Measurements from ENCODE around the gene ATP2A1. TPM values are rescaled to one million over a fixed set of nuclear protein-coding genes. Genes with fewer than 3 reads are reported as not detected.

Gene ATP2A1
- total RNA-seq, 2 donors from 2014 or later = 0.41 to 0.42 TPM

- no peaks in the 10 kb centered on the region for H3K27me3 ChIP-seq (replicated peaks; ENCODE audit: insufficient read depth)
- H3K27ac ChIP-seq = no peak overlapping the region
- DNase-seq (ENCODE audit: low spot score) = no peak
- H3K4me1 ChIP-seq (ENCODE audit: control insufficient read depth in 1 of 2, low read depth in 2 of 2) = no peaks in the 10 kb centered on the region
- no peaks in the 10 kb centered on the region for H3K36me3 ChIP-seq
- no peak overlapping the region for H3K4me3 ChIP-seq
- H3K9me3 ChIP-seq = no peaks in the 10 kb centered on the region
- no peak for ATAC-seq (ENCODE audit: insufficient number of reproducible peaks, low FRiP score, low read depth)
- no peak for TF ChIP-seq CTCF (IDR thresholded peaks at IDR 0.05)
Measured at GRCh38 chr16:28933171-28933570, 54.9 kb downstream of the ATP2A1 start.

GRCh38 chr16:28935346-28935745 lies 57.1 kb downstream of the ATP2A1 start:
- Histone ChIP-seq H3K4me1 (ENCODE audit: control insufficient read depth in 1 of 2, low read depth in 2 of 2) (no peaks in the 10 kb centered on the region), H3K4me3 (no peak overlapping the region), H3K27ac (no peak overlapping the region), H3K9me3 (no peaks in the 10 kb centered on the region), H3K36me3 (no peaks in the 10 kb centered on the region), H3K27me3 (replicated peaks; ENCODE audit: insufficient read depth) (no peaks in the 10 kb centered on the region)
- no peak for TF ChIP-seq CTCF (IDR thresholded peaks at IDR 0.05)
- DNase-seq (ENCODE audit: low spot score) (no peak), ATAC-seq (ENCODE audit: insufficient number of reproducible peaks, low FRiP score, low read depth) (no peak)

- peak; percentile 40 for DNase-seq (ENCODE audit: low spot score)
- no peaks in the 10 kb centered on the region for H3K27me3 ChIP-seq (replicated peaks; ENCODE audit: insufficient read depth)
- peak overlapping the region; percentile 48 for H3K4me3 ChIP-seq
- no peak for TF ChIP-seq CTCF (IDR thresholded peaks at IDR 0.05)
- no peaks in the 10 kb centered on the region for H3K36me3 ChIP-seq
- no peaks in the 10 kb centered on the region for H3K9me3 ChIP-seq
- no peaks in the 10 kb centered on the region for H3K4me1 ChIP-seq (ENCODE audit: control insufficient read depth in 1 of 2, low read depth in 2 of 2)
- ATAC-seq (ENCODE audit: insufficient number of reproducible peaks, low FRiP score, low read depth) = no peak
- no peak overlapping the region for H3K27ac ChIP-seq
Measured at GRCh38 chr16:28935924-28936783, 57.9 kb downstream of the ATP2A1 start.

- Histone ChIP-seq H3K27me3 (replicated peaks; ENCODE audit: insufficient read depth) (no peaks in the 10 kb centered on the region), H3K4me3 (peak overlapping the region; percentile 48), H3K4me1 (ENCODE audit: control insufficient read depth in 1 of 2, low read depth in 2 of 2) (no peaks in the 10 kb centered on the region), H3K9me3 (no peaks in the 10 kb centered on the region), H3K36me3 (no peaks in the 10 kb centered on the region), H3K27ac (no peak overlapping the region)
- ATAC-seq (ENCODE audit: insufficient number of reproducible peaks, low FRiP score, low read depth) (no peak), DNase-seq (ENCODE audit: low spot score) (no peak)
- no peak for TF ChIP-seq CTCF (IDR thresholded peaks at IDR 0.05)
Measured at GRCh38 chr16:28936784-28937155, 58.5 kb downstream of the ATP2A1 start.

- TF ChIP-seq CTCF (IDR thresholded peaks at IDR 0.05) = no peak
- Histone ChIP-seq H3K4me3 (no peak overlapping the region), H3K27ac (no peak overlapping the region), H3K4me1 (ENCODE audit: control insufficient read depth in 1 of 2, low read depth in 2 of 2) (no peaks in the 10 kb centered on the region), H3K36me3 (no peaks in the 10 kb centered on the region), H3K27me3 (replicated peaks; ENCODE audit: insufficient read depth) (no peaks in the 10 kb centered on the region), H3K9me3 (no peaks in the 10 kb centered on the region)
- DNase-seq (ENCODE audit: low spot score) = no peak
- ATAC-seq (ENCODE audit: insufficient number of reproducible peaks, low FRiP score, low read depth) = no peak
Measured at GRCh38 chr16:28937222-28937876, 59.1 kb downstream of the ATP2A1 start.

Data from thoracic aorta (tissue), 2 donors.